Measurements from ENCODE around the gene MORN5. TPM values are rescaled to one million over a fixed set of nuclear protein-coding genes. Genes with fewer than 3 reads are reported as not detected.

The MORN5 gene
- 1 to 10 TPM in 1 of 2 donors, not detected in 1; 2.1 TPM for total RNA-seq

DNA sequence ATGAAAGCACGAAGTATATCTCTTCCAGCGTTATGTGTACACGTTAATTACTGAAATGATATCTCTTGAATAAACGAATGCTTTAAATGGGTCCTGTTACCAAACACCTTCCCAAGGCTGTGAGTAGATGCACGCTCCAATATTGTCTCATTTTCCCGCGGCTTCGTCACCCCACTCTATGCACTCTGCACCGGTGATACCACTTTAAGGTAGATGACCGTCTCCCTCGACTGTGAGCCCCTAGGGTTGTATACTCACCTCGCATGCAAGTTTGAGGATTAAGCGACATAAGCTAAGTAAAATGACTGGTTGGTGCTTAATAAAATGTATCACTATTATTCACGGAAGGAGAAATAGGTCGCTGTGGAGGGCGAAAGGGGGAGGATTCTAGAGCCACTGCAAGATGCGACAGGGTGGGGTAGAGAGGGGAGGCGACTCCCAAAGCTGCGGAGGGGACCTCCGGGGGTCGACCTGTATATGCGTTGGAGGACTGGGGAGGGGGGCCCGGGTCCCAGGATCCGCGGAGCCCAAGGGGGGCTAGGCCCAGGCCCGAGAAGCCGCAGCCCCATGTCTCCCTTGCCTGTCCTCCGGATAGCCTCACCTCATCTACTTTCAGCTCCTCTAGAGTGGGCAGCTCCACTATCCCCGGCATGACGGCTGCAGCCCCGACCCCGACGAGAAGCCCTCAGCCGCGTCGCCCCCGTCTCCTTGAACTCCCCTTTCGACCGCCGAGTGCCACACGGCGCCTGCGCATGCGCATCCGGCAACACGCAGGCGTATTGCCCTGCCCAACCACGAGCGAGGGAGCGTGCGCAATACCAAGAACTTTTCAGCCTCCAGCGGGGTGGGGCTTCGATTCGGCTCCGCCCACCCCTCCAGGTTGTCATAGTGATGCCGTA lies at the start of gene MORN5, which contains the start of gene NDUFA8:
Gene MORN5, plus strand, starts transcription at position 883 of the 899 bp plus-strand sequence. CDS start 65 bp downstream, outside the sequence.
Gene NDUFA8, minus strand, starts transcription at position 754 of the 899 bp plus-strand sequence. Its CDS starts 102 bp downstream, at position 652.
- TF ChIP-seq, protein P1, sequence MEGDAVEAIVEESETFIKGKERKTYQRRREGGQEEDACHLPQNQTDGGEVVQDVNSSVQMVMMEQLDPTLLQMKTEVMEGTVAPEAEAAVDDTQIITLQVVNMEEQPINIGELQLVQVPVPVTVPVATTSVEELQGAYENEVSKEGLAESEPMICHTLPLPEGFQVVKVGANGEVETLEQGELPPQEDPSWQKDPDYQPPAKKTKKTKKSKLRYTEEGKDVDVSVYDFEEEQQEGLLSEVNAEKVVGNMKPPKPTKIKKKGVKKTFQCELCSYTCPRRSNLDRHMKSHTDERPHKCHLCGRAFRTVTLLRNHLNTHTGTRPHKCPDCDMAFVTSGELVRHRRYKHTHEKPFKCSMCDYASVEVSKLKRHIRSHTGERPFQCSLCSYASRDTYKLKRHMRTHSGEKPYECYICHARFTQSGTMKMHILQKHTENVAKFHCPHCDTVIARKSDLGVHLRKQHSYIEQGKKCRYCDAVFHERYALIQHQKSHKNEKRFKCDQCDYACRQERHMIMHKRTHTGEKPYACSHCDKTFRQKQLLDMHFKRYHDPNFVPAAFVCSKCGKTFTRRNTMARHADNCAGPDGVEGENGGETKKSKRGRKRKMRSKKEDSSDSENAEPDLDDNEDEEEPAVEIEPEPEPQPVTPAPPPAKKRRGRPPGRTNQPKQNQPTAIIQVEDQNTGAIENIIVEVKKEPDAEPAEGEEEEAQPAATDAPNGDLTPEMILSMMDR (IDR thresholded peaks at IDR 0.05), result peak in 2 of 4 experiments; percentile 42 to 45
- peak; percentile 99 for TF ChIP-seq POLR2AphosphoS5 (IDR thresholded peaks at IDR 0.05)
- peak; percentile 78 for TF ChIP-seq POLR2A (IDR thresholded peaks at IDR 0.05)
- no peaks in the 10 kb centered on the region for H3K27me3 ChIP-seq (replicated peaks; ENCODE audit: insufficient read depth)
- peak; percentile 91 for DNase-seq (ENCODE audit: low spot score)
- peak within 1 kb of the TSS; percentile 74 to 83 for H3K27ac ChIP-seq
- no peaks in the 10 kb centered on the region for H3K36me3 ChIP-seq
- WGBS, result under 1% methylated on average over 56 of the region's 56 CpGs
- intact Hi-C loops (cut with DNase I), result no loop called here
- H3K4me1 ChIP-seq (replicated peaks), result no peaks in the 10 kb centered on the region
- peak within 1 kb of the TSS; percentile 89 to 97 for H3K4me3 ChIP-seq
- no peaks in the 10 kb centered on the region for H3K9me3 ChIP-seq

DNA sequence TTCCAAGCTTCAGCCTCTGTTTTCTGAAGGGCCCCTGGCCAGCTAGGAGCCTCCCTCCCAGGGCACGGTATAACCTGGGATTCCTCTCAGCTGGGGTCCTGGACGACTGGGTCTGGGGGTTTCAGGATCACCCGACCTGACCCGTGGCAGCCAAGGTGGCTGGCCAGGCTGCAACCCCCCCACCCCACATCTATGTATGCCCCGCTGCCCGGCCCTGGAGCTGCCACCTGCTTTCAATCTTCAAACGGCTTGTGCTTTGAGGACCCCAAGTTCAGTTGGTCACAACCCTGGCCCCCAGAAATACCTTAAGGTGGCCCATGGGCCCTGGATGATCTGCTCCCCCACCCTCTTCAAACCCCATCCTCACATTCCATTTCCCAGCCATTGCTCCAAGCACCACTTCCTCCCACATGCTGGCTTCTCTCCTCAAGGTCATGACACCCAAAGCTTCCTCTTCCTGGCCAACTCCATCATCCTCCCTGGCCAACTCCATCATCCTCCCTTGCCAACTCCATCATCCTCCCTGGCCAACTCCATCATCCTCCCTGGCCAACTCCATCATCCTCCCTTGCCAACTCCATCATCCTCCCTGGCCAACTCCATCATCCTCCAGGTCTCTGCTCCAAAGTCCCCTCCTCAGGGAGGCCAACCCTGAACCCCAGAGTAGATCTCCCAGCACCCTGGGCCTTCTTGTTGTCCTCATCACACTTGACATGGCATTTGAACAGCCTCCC lies 49.4 kb upstream of the MORN5 start:
- H3K4me1 ChIP-seq (replicated peaks), result no peaks in the 10 kb centered on the region
- H3K4me3 ChIP-seq, result no peak overlapping the region
- H3K27ac ChIP-seq, result no peak overlapping the region
- 94% methylated on average over 7 of the region's 7 CpGs for WGBS
- intact Hi-C loops (cut with DNase I), result no loop called here
- no peak for DNase-seq (ENCODE audit: low spot score)
- TF ChIP-seq POLR2AphosphoS5 (IDR thresholded peaks at IDR 0.05) (no peak), POLR2A (IDR thresholded peaks at IDR 0.05) (no peak)
- TF ChIP-seq, protein P1 (IDR thresholded peaks at IDR 0.05), result no peak
- no peaks in the 10 kb centered on the region for H3K36me3 ChIP-seq
- H3K9me3 ChIP-seq, result no peaks in the 10 kb centered on the region
- no peaks in the 10 kb centered on the region for H3K27me3 ChIP-seq (replicated peaks; ENCODE audit: insufficient read depth)

DNA sequence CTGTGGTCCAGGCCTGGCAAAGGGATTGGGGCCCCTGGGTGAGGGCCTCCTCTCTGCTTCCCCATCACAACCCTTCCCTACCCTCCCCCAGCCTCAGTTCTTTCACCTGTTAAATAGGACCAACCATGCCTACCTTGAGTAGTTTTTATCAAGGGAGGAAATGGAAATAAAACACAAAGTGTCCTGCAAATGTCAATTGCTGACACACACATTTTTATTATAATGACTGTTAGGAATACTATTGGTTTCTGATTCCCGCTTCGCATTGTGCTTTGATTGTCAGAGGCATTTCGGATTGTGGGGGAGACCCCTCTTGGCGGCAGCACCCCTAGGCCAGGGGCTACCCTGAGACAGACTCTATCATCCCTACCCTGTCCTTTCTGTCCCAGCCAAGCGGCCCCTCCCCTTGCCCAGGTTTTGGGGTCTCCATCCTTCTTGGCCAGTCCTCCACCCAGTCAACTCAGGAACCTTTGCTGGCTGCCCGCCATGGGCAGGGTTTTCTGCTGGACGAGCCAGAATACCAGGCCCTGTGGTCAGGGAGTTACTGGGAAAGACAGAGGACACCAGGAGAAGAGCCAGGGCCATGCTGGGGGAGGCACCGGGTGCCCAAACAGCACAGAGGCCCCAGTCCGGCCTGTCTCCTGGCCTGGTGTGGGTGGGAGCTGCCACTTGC lies 48.2 kb upstream of the MORN5 start:
- 87% methylated on average over 7 of the region's 9 CpGs for WGBS
- Histone ChIP-seq H3K9me3 (no peaks in the 10 kb centered on the region), H3K27ac (no peak overlapping the region), H3K36me3 (no peaks in the 10 kb centered on the region), H3K4me1 (replicated peaks) (no peaks in the 10 kb centered on the region), H3K27me3 (replicated peaks; ENCODE audit: insufficient read depth) (no peaks in the 10 kb centered on the region), H3K4me3 (no peak overlapping the region)
- TF ChIP-seq POLR2AphosphoS5 (IDR thresholded peaks at IDR 0.05), result no peak
- DNase-seq (ENCODE audit: low spot score), result no peak
- intact Hi-C loops (cut with DNase I), result no loop called here

DNA sequence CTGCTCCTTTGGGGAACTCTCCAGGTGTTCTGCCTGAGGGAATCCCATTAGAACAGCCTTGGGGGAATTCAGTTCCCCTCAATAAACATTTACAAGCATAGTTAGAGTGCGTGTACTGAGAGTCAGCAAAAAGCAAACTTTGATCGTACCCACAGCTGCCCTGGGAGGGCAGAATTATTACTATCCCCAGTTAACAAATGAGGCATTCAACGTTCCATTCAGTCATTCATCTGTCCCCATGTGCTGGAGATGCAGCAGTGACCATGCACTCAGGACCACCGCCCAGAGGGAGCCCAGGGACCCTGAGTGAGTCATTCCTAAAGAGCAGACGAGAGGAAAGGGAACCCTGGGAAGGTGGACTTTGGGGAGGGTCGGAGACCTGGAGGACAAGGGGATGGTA lies 47.5 kb upstream of the MORN5 start:
- no peaks in the 10 kb centered on the region for H3K9me3 ChIP-seq
- no peaks in the 10 kb centered on the region for H3K27me3 ChIP-seq (replicated peaks; ENCODE audit: insufficient read depth)
- H3K4me3 ChIP-seq, result no peak overlapping the region
- intact Hi-C loops (cut with DNase I), result no loop called here
- TF ChIP-seq POLR2AphosphoS5 (IDR thresholded peaks at IDR 0.05) (no peak), POLR2A (IDR thresholded peaks at IDR 0.05) (no peak)
- TF ChIP-seq, protein P1 (IDR thresholded peaks at IDR 0.05), result no peak
- no peaks in the 10 kb centered on the region for H3K36me3 ChIP-seq
- H3K27ac ChIP-seq, result no peak overlapping the region
- no peak for DNase-seq (ENCODE audit: low spot score)
- WGBS, result 58% methylated on average over 6 of the region's 6 CpGs
- H3K4me1 ChIP-seq (replicated peaks), result no peaks in the 10 kb centered on the region

DNA sequence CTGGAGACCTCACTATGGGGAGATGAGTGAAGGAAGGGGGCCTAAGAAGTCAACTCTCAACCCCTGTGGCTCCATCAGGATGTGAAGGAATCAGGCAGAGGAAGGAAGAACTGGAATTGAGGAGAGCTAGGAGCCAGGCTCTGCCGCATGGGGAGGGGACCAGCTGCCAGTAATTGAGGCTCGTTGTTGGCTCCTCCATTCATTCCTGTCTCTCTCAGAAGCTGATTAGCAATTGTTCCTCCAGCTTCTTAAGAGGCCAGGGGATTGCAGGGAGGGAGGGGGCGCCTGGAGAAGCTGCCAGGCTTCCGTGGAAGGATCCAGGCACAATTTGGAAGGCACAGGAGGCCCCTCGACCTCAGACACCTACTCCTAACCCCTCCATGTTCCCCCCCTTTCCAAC lies 46.1 kb upstream of the MORN5 start:
- no peak overlapping the region for H3K4me3 ChIP-seq
- intact Hi-C loops (cut with DNase I), result no loop called here
- no peaks in the 10 kb centered on the region for H3K4me1 ChIP-seq (replicated peaks)
- H3K9me3 ChIP-seq, result no peaks in the 10 kb centered on the region
- TF ChIP-seq POLR2A (IDR thresholded peaks at IDR 0.05), result no peak
- no peak for TF ChIP-seq POLR2AphosphoS5 (IDR thresholded peaks at IDR 0.05)
- TF ChIP-seq, protein P1 (IDR thresholded peaks at IDR 0.05), result no peak
- no peaks in the 10 kb centered on the region for H3K27me3 ChIP-seq (replicated peaks; ENCODE audit: insufficient read depth)
- 45% methylated on average over 5 of the region's 5 CpGs for WGBS
- H3K27ac ChIP-seq, result no peak overlapping the region
- DNase-seq (ENCODE audit: low spot score), result no peak
- H3K36me3 ChIP-seq, result no peaks in the 10 kb centered on the region
